HepG2 (cell line): ENCODE results near the gene UGT8. TPM values are rescaled to one million over a fixed set of nuclear protein-coding genes. Genes with fewer than 3 reads are reported as not detected.

ENCODE experiments used
- ATAC-seq: fragments of 200-7000 bp; cut with Tn5 transposase; 3 replicates; pipeline ENCODE4 v1.9.1; 2020; ENCODE audit warnings: mild to moderate bottlenecking, moderate library complexity
- BruUV-seq: library from RNA; stranded (reverse); fragments of 400-500 nt; replicated peaks from 2 replicates; lab custom pipeline; 2021; lab: Mats Ljungman, UMichigan
- CTCF ChIA-PET: fragments of 300-600 bp; formaldehyde crosslinking; extraction: SDS; loops from one replicate; lab custom pipeline; 2021; ENCODE audit warnings: low total read pairs, inconsistent platforms, low intra/inter-chr PET ratio; lab: Yijun Ruan, JAX
- POLR2A ChIA-PET: fragments of 350-600 bp; sonication (Branson Sonifier 250); formaldehyde crosslinking; loops from one replicate; lab custom pipeline; 2020; ENCODE audit warnings: antibody characterized with exemption, inconsistent platforms; lab: Yijun Ruan, JAX
- DNase-seq: peaks from one replicate; pipeline ENCODE4 v3.0.0-alpha.2; 2015; ENCODE audit warnings: low spot score
- FAIRE-seq: peaks from 3 replicates; lab custom pipeline; 2011; peaks lifted over from hg19 to GRCh38; lab: Jason Lieb, UNC
- H2AFZ ChIP-seq: one replicate; pipeline ENCODE4 v1.6.1; 2011; ENCODE audit warnings: low read length, inconsistent platforms
- H3K27ac ChIP-seq: fragments of 300-600 bp; 3 replicates; pipeline ENCODE4 v1.8.0; 2011; ENCODE audit warnings: mixed run types, mild to moderate bottlenecking, mixed read lengths, low read length, inconsistent platforms; ENCODE audit not compliant: insufficient read depth; ENCODE audit errors: extremely low read length
- H3K27me3 ChIP-seq, 2 experiments: fragments of 200-600 bp in 1 of 2; 2 replicates in 1 of 2; 3 replicates in 1 of 2; pipeline versions ENCODE4 v1.6.0 to v1.8.0; 2011; ENCODE audit warnings: low read length in 2 of 2, mild to moderate bottlenecking in 2 of 2, moderate library complexity in 2 of 2, inconsistent platforms in 1 of 2; ENCODE audit not compliant: insufficient read depth in 2 of 2, control insufficient read depth in 1 of 2
- H3K36me3 ChIP-seq, 2 experiments: fragments of 200-600 bp in 1 of 2; replicated peaks in 1 of 2; 2 replicates in 1 of 2; 3 replicates in 1 of 2; pipeline versions ENCODE4 v1.5.1 to v1.8.0; 2011; ENCODE audit warnings: low read length in 2 of 2, inconsistent platforms in 1 of 2; ENCODE audit not compliant: insufficient read depth in 2 of 2, control insufficient read depth in 1 of 2
- H3K4me1 ChIP-seq: 2 replicates; pipeline ENCODE4 v1.5.1; 2012; ENCODE audit warnings: low read length, inconsistent platforms; ENCODE audit not compliant: insufficient read depth
- H3K4me2 ChIP-seq: 2 replicates; pipeline ENCODE4 v1.6.0; 2011; ENCODE audit warnings: low read depth, low read length, inconsistent platforms
- H3K4me3 ChIP-seq, 3 experiments: fragments of 200-600 bp in 1 of 3; sonication (generic), shearing (Covaris generic) in 1 of 3; replicated peaks in 1 of 3; 2 replicates each; pipeline ENCODE4 v1.5.1; 2011 to 2016; ENCODE audit warnings: low read length in 3 of 3, inconsistent platforms in 2 of 3, low read depth in 2 of 3, mild to moderate bottlenecking in 2 of 3, control low read depth in 1 of 3, mixed read lengths in 1 of 3; ENCODE audit not compliant: insufficient read depth in 1 of 3
- H3K79me2 ChIP-seq: one replicate; pipeline ENCODE4 v1.6.1; 2011; ENCODE audit warnings: low read length, inconsistent platforms; ENCODE audit not compliant: insufficient read depth
- H3K9ac ChIP-seq: 2 replicates; pipeline ENCODE4 v1.6.0; 2011; ENCODE audit warnings: mild to moderate bottlenecking, low read depth, low read length, inconsistent platforms; ENCODE audit not compliant: insufficient read depth
- H3K9me3 ChIP-seq: 2 replicates; pipeline ENCODE4 v1.5.1; 2012; ENCODE audit warnings: mild to moderate bottlenecking, low read length
- H4K20me1 ChIP-seq: 2 replicates; pipeline ENCODE4 v1.6.0; 2011; ENCODE audit warnings: inconsistent platforms, mild to moderate bottlenecking, low read length, moderate library complexity; ENCODE audit not compliant: insufficient read depth
- ZHX2 ChIP-seq, 2 experiments: sonication (generic) in 1 of 2; formaldehyde crosslinking in 1 of 2; IDR thresholded peaks; 2 replicates each; pipeline versions ENCODE4 v1.6.1 to v1.9.0; 2014 to 2022; ENCODE audit warnings: antibody characterized with exemption in 1 of 2, borderline replicate concordance in 1 of 2, inconsistent platforms in 1 of 2, low read depth in 1 of 2, missing genetic modification reagents in 1 of 2
- ZNF513 ChIP-seq: sonication (generic); formaldehyde crosslinking; conservative IDR thresholded peaks from 2 replicates; pipeline ENCODE4 v1.5.0; 2020; ENCODE audit warnings: missing genetic modification reagents
- WGBS: methylation state at CpG from one replicate; pipeline ENCODE4 v1.1.6; 2017; ENCODE audit warnings: low lambda C conversion rate; 5-methylcytosine and 5-hydroxymethylcytosine counted together
- in situ Hi-C: cut with HindIII; loops from 2 replicates; pipeline ENCODE4 v1.10.0; 2017; ENCODE audit warnings: low pct_unique_long_range_greater_than_20kb; ENCODE audit not compliant: extremely low pct_ligation_motif_present
- intact Hi-C: fragments of 100-400 bp; cut with micrococcal nuclease; formaldehyde crosslinking; loops from one replicate; pipeline ENCODE4 v1.10.0; 2022; ENCODE audit not compliant: unreplicated experiment
- polyA plus RNA-seq, 8 experiments: library from polyadenylated mRNA; depleted of rRNA in 3 of 8; stranded (reverse) in 7 of 8; unstranded in 1 of 8; fragments of >200 nt; fragmentation: Illumina TruSeq in 4 of 8; extraction: Trizol in 4 of 8; gene quantifications; 2 replicates each; pipeline versions ENCODE4 v1.2.1 to v1.2.3, GENCODE V29; 2011 to 2016; ENCODE audit warnings: low read depth in 4 of 8, missing spikeins in 1 of 8, mixed read lengths in 1 of 8; ENCODE audit not compliant: insufficient read depth in 1 of 8
- total RNA-seq, 5 experiments: library from RNA; depleted of rRNA; stranded (reverse); fragments of >200 nt; fragmentation: Illumina TruSeq; extraction: Trizol; gene quantifications; 2 replicates each; pipeline ENCODE4 v1.2.3, GENCODE V29; 2016; ENCODE audit warnings: low read depth in 1 of 5

UGT8 gene
- total and polyA plus RNA-seq, 2 of the 13 experiments (the other 11 are each of a cell fraction or from before 2014, with no cell fraction given), result not detected

- ChIA-PET POLR2A (no interaction called here), CTCF (no interaction called here)
- Histone ChIP-seq H3K27ac (no peak overlapping the region), H3K27me3 (peaks cover 0 to 1% of the 10 kb centered on the region in 2 experiments; a peak in 1 of 5 replicates), H3K4me3 (no peak overlapping the region), H3K9me3 (peaks cover 40% of the 10 kb centered on the region), H3K4me1 (no peaks in the 10 kb centered on the region), H3K4me2 (no peak overlapping the region), H2AFZ (no peak overlapping the region), H3K79me2 (no peaks in the 10 kb centered on the region), H3K9ac (no peak overlapping the region), H4K20me1 (no peaks in the 10 kb centered on the region), H3K36me3 (no peaks in the 10 kb centered on the region)
- ATAC-seq, result no peak
- in situ Hi-C loops, result no loop called here
- DNase-seq, result no peak
- TF ChIP-seq ZNF513 (CRISPR knock-in tag), result no peak
- no peak for TF ChIP-seq ZHX2 (IDR thresholded peaks at IDR 0.05; ENCODE audit: low read depth)
- TF ChIP-seq ZHX2 (CRISPR knock-in tag; IDR thresholded peaks at IDR 0.05; ENCODE audit: borderline replicate concordance), result no peak
- 0% methylated on average over 1 of the region's 1 CpG for WGBS
- BruUV-seq, result no TSS peak
- intact Hi-C loops, result no loop called here
- no peak for FAIRE-seq
Observed at GRCh38 chr4:114549638-114550037, 49.0 kb upstream of the UGT8 start.
